Effector CD8-positive, alpha-beta T cell (primary cell): Measurements from ENCODE around the gene TDRKH.

Experiments
- DNase-seq: peaks from one replicate; lab custom pipeline; 2025; lab: John Stamatoyannopoulos, UW
- total RNA-seq, 4 experiments: gene quantifications; one replicate each; lab custom pipeline; 2026; lab: John Stamatoyannopoulos, UW

TDRKH gene, protein sequence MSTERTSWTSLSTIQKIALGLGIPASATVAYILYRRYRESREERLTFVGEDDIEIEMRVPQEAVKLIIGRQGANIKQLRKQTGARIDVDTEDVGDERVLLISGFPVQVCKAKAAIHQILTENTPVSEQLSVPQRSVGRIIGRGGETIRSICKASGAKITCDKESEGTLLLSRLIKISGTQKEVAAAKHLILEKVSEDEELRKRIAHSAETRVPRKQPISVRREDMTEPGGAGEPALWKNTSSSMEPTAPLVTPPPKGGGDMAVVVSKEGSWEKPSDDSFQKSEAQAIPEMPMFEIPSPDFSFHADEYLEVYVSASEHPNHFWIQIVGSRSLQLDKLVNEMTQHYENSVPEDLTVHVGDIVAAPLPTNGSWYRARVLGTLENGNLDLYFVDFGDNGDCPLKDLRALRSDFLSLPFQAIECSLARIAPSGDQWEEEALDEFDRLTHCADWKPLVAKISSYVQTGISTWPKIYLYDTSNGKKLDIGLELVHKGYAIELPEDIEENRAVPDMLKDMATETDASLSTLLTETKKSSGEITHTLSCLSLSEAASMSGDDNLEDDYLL
- total RNA-seq, result 16.6 to 33.0 (median 20.9) reads per million in 4 experiments

GRCh38 chr1:151790071-151790939 lies at the start of gene TDRKH:
TDRKH (minus strand) TSS chr1:151790500; CDS start chr1:151783022, 7,478 bp downstream.
- peak; percentile 95 for DNase-seq

- DNase-seq, result peak; percentile 37
Observed at GRCh38 chr1:151839457-151840403, 49.4 kb upstream of the TDRKH start, which contains the start of gene C2CD4D. C2CD4D (minus strand) TSS chr1:151839820; CDS start chr1:151838989, 831 bp downstream.

- DNase-seq, result no peak
Observed at GRCh38 chr1:151839082-151839412, 48.7 kb upstream of the TDRKH start.

DNA sequence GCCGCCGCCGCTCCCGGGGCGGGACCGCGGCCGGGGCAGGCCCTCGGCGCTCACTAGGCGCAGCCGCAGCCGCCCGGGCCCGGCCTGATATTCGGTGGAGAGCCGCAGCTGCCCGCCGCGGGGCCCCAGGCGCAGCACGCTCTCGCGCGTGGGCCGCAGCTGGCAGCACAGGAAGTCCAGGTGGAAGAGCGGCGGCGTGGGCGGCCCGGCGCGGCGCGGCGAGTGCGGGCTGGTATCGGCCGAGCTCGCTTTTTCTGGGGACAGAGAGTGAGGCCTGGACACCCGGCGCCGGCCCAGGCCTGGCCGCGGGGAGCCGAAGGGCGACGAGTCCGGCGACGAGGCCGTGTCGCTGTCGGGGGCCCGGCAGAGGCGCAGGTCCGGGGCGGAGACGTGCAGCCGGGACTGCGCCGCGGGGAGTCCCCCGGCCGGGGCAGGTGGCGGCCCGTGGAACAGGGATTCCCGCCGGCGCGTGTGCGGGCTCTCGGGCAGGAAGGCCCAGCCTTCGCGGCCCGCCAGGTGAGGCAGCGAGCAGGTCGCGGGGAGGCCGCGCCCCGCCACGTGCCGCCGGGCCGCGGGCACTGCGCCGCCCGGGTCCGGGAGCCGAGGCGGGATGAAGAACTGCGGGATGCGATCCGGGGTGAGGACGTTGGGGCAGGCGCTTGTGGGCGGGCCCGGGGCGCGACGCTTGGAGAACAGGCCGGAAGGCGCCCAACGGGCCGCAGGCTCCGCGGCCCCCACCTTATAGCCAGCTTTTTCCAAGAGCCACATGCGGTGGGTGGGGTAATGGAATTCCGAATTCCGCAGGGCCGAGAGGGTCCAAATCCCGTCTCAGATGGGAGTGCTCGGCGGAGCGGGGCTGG lies 48.2 kb upstream of the TDRKH start:
- no peak for DNase-seq

- no peak for DNase-seq
Observed at GRCh38 chr1:151837884-151838221, 47.6 kb upstream of the TDRKH start.

GRCh38 chr1:151837197-151837596 lies 46.9 kb upstream of the TDRKH start:
- no peak for DNase-seq

- DNase-seq, result no peak
Observed at GRCh38 chr1:151835596-151835995, 45.3 kb upstream of the TDRKH start.

- no peak for DNase-seq
Observed at GRCh38 chr1:151834239-151834638, 43.9 kb upstream of the TDRKH start.

- no peak for DNase-seq
Observed at GRCh38 chr1:151833172-151833900, 43.0 kb upstream of the TDRKH start.

GRCh38 chr1:151832318-151832980 lies 42.1 kb upstream of the TDRKH start:
- no peak for DNase-seq

DNA sequence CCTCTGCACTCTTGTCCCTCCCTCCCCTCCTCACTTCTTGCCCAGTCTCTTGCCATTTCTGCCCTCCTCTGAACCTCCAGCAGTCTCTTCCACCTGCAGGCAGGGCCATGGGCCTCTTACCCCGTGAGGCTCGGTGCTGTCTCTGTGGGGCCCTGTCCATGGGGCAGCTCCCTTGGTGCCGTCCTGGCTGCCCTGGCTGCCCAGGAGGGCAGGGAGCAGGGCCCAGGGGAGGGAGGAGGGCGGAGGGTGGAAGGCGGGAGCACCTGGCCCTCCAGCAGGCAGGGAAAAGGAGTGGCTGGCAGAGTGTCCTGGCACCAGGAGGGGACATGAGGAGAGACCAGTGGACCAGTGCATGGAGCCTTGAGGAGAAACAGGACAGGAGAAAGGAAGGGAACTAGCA lies 41.3 kb upstream of the TDRKH start, which contains the start of gene RORC:
TSS of gene RORC (minus strand) at position 198 of the 400 bp plus-strand sequence. CDS start at position 160, 38 bp downstream.
- no peak for DNase-seq

DNA sequence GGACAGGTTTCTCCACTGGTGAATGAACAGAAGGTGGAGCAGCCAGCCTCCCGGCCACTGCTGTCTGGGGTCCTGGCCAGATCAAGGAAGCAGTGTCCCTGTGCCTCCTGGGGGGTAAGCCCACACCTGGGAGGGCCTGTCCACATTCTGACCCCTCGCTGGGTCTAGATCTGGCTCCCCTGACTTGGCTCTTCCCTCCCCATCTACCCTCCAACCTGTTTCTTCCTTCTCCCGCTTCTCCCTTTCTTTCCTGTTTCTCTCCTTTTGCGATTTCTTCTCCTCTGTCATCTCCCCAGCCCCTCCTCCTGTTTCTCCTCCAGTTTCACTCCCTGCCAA lies 40.9 kb upstream of the TDRKH start:
- no peak for DNase-seq

GRCh38 chr1:151830055-151830454 lies 39.8 kb upstream of the TDRKH start:
- no peak for DNase-seq

- DNase-seq, result no peak
Observed at GRCh38 chr1:151829352-151830046, 39.2 kb upstream of the TDRKH start.

GRCh38 chr1:151828921-151829320 lies 38.6 kb upstream of the TDRKH start:
- DNase-seq, result no peak

DNA sequence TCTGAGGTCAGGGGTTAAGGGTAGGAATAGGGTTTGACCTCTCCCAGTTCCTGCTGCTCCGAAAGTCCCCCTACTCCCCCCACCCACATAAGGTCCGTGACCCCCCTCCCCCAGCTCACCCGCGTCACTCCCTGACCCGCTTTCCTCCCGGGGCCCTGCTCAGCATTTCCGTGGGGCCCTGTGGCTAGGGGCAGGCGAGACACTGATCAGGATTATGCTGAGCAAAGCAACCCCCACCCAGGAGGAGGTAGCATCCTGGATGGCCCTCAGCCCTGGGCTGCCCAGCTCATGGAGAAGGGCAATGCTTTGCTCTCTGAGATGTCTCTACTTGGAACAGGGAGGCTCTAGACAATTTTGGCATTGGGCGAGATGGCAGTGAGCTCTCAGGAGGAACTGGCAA lies 37.6 kb upstream of the TDRKH start:
- no peak for DNase-seq

GRCh38 chr1:151825751-151826660 lies 35.7 kb upstream of the TDRKH start:
- DNase-seq, result no peak

DNA sequence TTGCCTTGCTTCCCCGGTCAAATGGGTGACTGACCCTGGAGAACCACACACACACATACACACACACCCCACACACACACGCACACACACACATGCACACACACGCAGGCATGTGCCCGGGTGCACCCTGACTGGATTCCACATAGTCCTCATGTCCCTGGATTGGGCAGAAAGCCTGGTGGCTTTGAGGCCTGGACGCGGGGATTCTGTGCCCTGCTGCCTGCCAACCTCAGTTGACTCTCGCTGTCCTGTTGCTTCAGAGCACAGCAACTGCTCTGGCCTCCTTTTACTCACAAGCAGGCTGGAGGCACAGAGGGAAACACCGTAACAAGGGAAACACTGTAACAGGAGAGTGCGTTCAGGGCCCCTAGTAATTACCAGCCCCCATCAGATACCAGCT lies 34.9 kb upstream of the TDRKH start:
- no peak for DNase-seq
